PC-9 (cell line): ENCODE data around the gene MTHFD1L. TPM values are rescaled to one million over a fixed set of nuclear protein-coding genes. Genes with fewer than 3 reads are reported as not detected.

Experiments used
- BruUV-seq: library from RNA; stranded (reverse); fragments of 400-500 nt; replicated peaks from 2 replicates; lab custom pipeline; 2021; lab: Mats Ljungman, UMichigan
- CTCF ChIA-PET: fragments of 300-600 bp; sonication (Branson Sonifier 250); formaldehyde crosslinking; loops from one replicate; lab custom pipeline; 2022; ENCODE audit warnings: antibody characterized with exemption; lab: Charles Lee
- POLR2A ChIA-PET: fragments of 300-600 bp; sonication (Branson Sonifier 250); formaldehyde crosslinking; loops from one replicate; lab custom pipeline; 2022; ENCODE audit warnings: antibody characterized with exemption; ENCODE audit not compliant: unreplicated experiment; lab: Charles Lee
- DNase-seq, 2 experiments: peaks; one replicate each; pipeline versions ENCODE4 v3.0.0 to v3.0.0-alpha.2; 2015 to 2022; ENCODE audit warnings: mixed read lengths in 1 of 2
- H2AFZ ChIP-seq: fragments of 200-600 bp; sonication (generic); 2 replicates; pipeline ENCODE4 v1.8.1; 2017; ENCODE audit warnings: antibody characterized with exemption
- H3F3A ChIP-seq: fragments of 200-600 bp; sonication (generic); 2 replicates; pipeline ENCODE4 v1.8.1; 2017; ENCODE audit warnings: antibody characterized with exemption, mild to moderate bottlenecking, low read depth; ENCODE audit not compliant: insufficient read depth
- H3K27ac ChIP-seq: fragments of 200-600 bp; sonication (generic); 2 replicates; pipeline ENCODE4 v1.6.1; 2016; ENCODE audit warnings: mixed run types
- H3K27me3 ChIP-seq: fragments of 200-600 bp; sonication (generic); 2 replicates; pipeline ENCODE4 v1.6.1; 2016; ENCODE audit warnings: low read depth, mixed run types; ENCODE audit not compliant: insufficient read depth
- H3K36me3 ChIP-seq: fragments of 200-600 bp; sonication (generic); 2 replicates; pipeline ENCODE4 v1.6.1; 2016; ENCODE audit warnings: low read depth, mixed run types
- H3K4me1 ChIP-seq: fragments of 200-600 bp; sonication (generic); replicated peaks from 2 replicates; pipeline ENCODE4 v1.6.1; 2016; ENCODE audit warnings: mixed run types; ENCODE audit not compliant: insufficient read depth
- H3K4me2 ChIP-seq: fragments of 200-600 bp; sonication (generic); 2 replicates; pipeline ENCODE4 v1.6.1; 2017; ENCODE audit warnings: mixed run types
- H3K4me3 ChIP-seq: fragments of 200-600 bp; sonication (generic); 2 replicates; pipeline ENCODE4 v1.6.1; 2016; ENCODE audit warnings: mixed run types
- H3K79me2 ChIP-seq: fragments of 200-600 bp; sonication (generic); 2 replicates; pipeline ENCODE4 v1.6.1; 2017; ENCODE audit warnings: low read depth, mixed run types
- H3K9me2 ChIP-seq: fragments of 200-600 bp; sonication (generic); 2 replicates; pipeline ENCODE4 v1.8.1; 2017; ENCODE audit warnings: mild to moderate bottlenecking; ENCODE audit not compliant: insufficient read depth
- H3K9me3 ChIP-seq: fragments of 200-600 bp; sonication (generic); 2 replicates; pipeline ENCODE4 v1.8.1; 2016; ENCODE audit warnings: low read depth; ENCODE audit not compliant: insufficient read depth
- H4K20me1 ChIP-seq: fragments of 200-600 bp; sonication (generic); 2 replicates; pipeline ENCODE4 v1.8.1; 2017; ENCODE audit not compliant: insufficient read depth
- EZH2 ChIP-seq: fragments of 200-600 bp; sonication (generic); IDR thresholded peaks from 2 replicates; pipeline ENCODE4 v1.8.0; 2017; ENCODE audit warnings: antibody characterized with exemption, low read depth
- intact Hi-C: fragments of 100-400 bp; cut with micrococcal nuclease; formaldehyde crosslinking; loops from one replicate; pipeline ENCODE4 v1.10.0; 2022; ENCODE audit not compliant: unreplicated experiment
- total RNA-seq: library from RNA; stranded (reverse); gene quantifications from 2 replicates; pipeline ENCODE4 v1.2.3, GENCODE V29; 2021
- TF ChIP-seq, protein P1 (sequence below): fragments of 200-600 bp; sonication (generic); conservative IDR thresholded peaks from 2 replicates; pipeline ENCODE4 v1.6.1; 2017; ENCODE audit warnings: mixed run types, antibody characterized with exemption, mild to moderate bottlenecking, moderate library complexity

Gene MTHFD1L
- total RNA-seq, 1 experiment from 2014 or later: 53.3 TPM

DNA sequence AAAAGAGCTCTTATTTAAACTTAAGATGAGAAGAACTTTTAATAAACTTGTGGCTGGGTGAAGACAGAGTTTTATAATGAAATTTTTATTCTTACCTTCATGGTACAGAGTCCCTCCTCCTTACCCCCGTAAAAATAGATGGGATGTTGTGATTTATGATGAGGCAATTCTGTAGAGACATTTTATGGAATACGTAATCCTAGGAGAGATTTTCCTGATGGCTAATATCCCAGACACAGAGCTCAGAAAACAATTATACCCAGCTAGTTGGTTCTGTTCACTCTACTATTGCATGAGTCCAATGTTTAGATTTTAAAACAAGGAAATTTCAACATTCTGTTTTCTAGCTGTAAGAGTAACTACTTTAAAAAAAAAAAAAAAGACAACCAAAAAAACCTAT, 43.4 kb downstream of the MTHFD1L start:
- CTCF ChIA-PET: no interaction called here
- TF ChIP-seq, protein P1, sequence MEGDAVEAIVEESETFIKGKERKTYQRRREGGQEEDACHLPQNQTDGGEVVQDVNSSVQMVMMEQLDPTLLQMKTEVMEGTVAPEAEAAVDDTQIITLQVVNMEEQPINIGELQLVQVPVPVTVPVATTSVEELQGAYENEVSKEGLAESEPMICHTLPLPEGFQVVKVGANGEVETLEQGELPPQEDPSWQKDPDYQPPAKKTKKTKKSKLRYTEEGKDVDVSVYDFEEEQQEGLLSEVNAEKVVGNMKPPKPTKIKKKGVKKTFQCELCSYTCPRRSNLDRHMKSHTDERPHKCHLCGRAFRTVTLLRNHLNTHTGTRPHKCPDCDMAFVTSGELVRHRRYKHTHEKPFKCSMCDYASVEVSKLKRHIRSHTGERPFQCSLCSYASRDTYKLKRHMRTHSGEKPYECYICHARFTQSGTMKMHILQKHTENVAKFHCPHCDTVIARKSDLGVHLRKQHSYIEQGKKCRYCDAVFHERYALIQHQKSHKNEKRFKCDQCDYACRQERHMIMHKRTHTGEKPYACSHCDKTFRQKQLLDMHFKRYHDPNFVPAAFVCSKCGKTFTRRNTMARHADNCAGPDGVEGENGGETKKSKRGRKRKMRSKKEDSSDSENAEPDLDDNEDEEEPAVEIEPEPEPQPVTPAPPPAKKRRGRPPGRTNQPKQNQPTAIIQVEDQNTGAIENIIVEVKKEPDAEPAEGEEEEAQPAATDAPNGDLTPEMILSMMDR: no peak
- no peak for TF ChIP-seq EZH2
- no TSS peak for BruUV-seq

DNA sequence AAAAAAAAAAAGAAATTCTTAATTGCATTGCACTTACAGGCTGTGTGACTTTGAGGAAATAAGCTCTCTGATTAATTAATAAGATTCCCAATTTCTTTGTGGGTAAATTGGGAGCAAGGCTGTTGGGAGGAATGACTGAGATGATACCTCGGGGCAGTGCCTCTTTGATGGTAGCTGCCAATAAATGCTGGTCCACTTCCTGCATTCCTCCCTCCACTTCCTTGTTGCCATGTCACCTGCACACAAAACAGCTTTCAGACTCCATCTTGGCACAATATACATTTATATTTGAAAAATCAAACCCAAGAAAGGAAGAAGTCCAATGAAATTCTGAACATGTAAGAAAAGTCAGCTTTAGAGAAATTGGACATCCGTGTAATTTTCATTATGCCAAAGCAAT, 45.1 kb downstream of the MTHFD1L start:
- Histone ChIP-seq H3K27me3 (no peaks in the 10 kb centered on the region), H3K4me1 (no peaks in the 10 kb centered on the region), H3K4me3 (no peak overlapping the region), H3K9me3 (no peaks in the 10 kb centered on the region), H4K20me1 (peaks cover 7% of the 10 kb centered on the region), H3K9me2 (no peaks in the 10 kb centered on the region), H2AFZ (no peak overlapping the region), H3F3A (peaks cover 3% of the 10 kb centered on the region; the same call in 1 of the 2 replicates), H3K27ac (no peak overlapping the region), H3K4me2 (no peak overlapping the region), H3K79me2 (no peaks in the 10 kb centered on the region), H3K36me3 (peaks cover 31% of the 10 kb centered on the region)
- BruUV-seq: no TSS peak
- ChIA-PET CTCF (interaction anchor here (0.6 to 1.3 kb wide), 2 partner anchors 11 to 19 kb away, joined by 3 to 4 read pairs; no protein-coding TSS in a partner anchor), POLR2A (interaction anchor here (0.6 kb wide), 3 partner anchors 52 to 631 kb away, joined by 4 to 16 read pairs (median 4); no protein-coding TSS in a partner anchor)
- peak in 1 of 2 experiments; percentile 47 for DNase-seq
- intact Hi-C loops: no loop called here
- TF ChIP-seq, protein P1: no peak
- TF ChIP-seq EZH2: no peak

More for the DNA sequence above, 43.4 kb downstream of the MTHFD1L start:
- peaks cover 26% of the 10 kb centered on the region for H3K36me3 ChIP-seq
- H4K20me1 ChIP-seq: peaks cover 5% of the 10 kb centered on the region; the same call in 1 of the 2 replicates
- peaks cover 3% of the 10 kb centered on the region; the same call in 1 of the 2 replicates for H3F3A ChIP-seq
- intact Hi-C loops: no loop called here
- H3K79me2 ChIP-seq: no peaks in the 10 kb centered on the region
- H3K9me2 ChIP-seq: no peaks in the 10 kb centered on the region
- H3K4me2 ChIP-seq: no peak overlapping the region
- no peaks in the 10 kb centered on the region for H3K9me3 ChIP-seq
- no peak for DNase-seq
- no peak overlapping the region for H3K27ac ChIP-seq
- POLR2A ChIA-PET: no interaction called here
- H3K4me1 ChIP-seq: no peaks in the 10 kb centered on the region
- no peak overlapping the region for H3K4me3 ChIP-seq
- no peak overlapping the region for H2AFZ ChIP-seq
- no peaks in the 10 kb centered on the region for H3K27me3 ChIP-seq

DNA sequence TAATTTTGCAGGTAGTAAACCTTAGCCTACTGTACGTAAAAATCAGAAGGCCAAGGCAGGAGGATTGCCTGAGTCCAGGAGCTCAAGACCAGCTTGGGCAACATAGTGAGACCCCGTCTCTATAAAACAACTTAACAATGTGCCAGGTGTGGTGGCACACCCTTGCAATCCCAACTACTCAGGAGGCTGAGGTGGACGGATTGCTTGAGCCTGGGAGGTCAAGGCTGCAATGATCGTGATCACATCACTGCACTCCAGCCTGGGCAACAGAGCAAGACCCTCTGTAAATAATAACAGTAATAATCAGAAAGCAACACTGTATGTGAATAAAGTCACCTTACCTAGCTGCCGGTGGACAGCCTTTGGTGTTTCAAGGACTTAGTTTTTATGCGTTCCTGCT, 48.9 kb downstream of the MTHFD1L start:
- no peak for DNase-seq
- ChIA-PET CTCF (no interaction called here), POLR2A (interaction anchor here (0.6 kb wide), 1 partner anchor 461 kb away, joined by 3 read pairs; no protein-coding TSS in a partner anchor)
- intact Hi-C loops: no loop called here
- Histone ChIP-seq H3K4me2 (no peak overlapping the region), H4K20me1 (peaks cover 7% of the 10 kb centered on the region), H3K27me3 (no peaks in the 10 kb centered on the region), H3K27ac (no peak overlapping the region), H3K36me3 (peaks cover 19% of the 10 kb centered on the region; the same call in 1 of the 2 replicates), H2AFZ (no peak overlapping the region), H3K4me3 (no peak overlapping the region), H3K9me2 (no peaks in the 10 kb centered on the region), H3F3A (no peaks in the 10 kb centered on the region), H3K9me3 (no peaks in the 10 kb centered on the region), H3K4me1 (no peaks in the 10 kb centered on the region), H3K79me2 (no peaks in the 10 kb centered on the region)
- no TSS peak for BruUV-seq
- no peak for TF ChIP-seq EZH2
- TF ChIP-seq, protein P1: no peak
